ENCODE data around the gene CEP68.
A peak's percentile ranks its signal among the peaks of the same experiment; 100 is the strongest.

Gene CEP68

GRCh38 chr2:65059071-65059470, 2.9 kb downstream of the CEP68 start:
- DNase-seq = no peak

GRCh38 chr2:65061146-65061909, 5.1 kb downstream of the CEP68 start:
- no peak for DNase-seq

GRCh38 chr2:65061910-65062339, 5.7 kb downstream of the CEP68 start:
- DNase-seq = no peak

GRCh38 chr2:65062843-65063825, 6.9 kb downstream of the CEP68 start:
- DNase-seq = peak in 1 of 14 donors; percentile 21

- peak in 11 of 14 donors; percentile 35 to 73 (median 58) for DNase-seq
Measured at GRCh38 chr2:65064728-65065552, 8.7 kb downstream of the CEP68 start.

GRCh38 chr2:65067806-65068553, 11.8 kb downstream of the CEP68 start:
- peak in 1 of 14 donors; percentile 16 for DNase-seq

DNA sequence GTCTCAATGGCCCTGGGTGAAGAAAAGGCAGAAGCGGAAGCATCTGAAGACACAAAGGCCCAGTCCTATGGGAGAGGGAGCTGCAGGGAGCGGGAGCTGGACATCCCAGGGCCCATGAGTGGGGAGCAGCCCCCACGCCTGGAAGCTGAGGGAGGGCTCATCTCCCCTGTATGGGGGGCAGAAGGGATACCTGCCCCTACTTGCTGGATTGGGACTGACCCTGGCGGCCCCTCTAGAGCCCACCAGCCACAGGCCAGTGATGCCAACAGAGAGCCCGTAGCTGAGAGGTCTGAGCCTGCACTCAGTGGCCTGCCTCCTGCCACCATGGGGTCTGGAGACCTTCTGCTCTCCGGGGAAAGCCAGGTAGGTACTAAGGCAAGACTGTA, 13.2 kb downstream of the CEP68 start:
- no peak for DNase-seq

DNA sequence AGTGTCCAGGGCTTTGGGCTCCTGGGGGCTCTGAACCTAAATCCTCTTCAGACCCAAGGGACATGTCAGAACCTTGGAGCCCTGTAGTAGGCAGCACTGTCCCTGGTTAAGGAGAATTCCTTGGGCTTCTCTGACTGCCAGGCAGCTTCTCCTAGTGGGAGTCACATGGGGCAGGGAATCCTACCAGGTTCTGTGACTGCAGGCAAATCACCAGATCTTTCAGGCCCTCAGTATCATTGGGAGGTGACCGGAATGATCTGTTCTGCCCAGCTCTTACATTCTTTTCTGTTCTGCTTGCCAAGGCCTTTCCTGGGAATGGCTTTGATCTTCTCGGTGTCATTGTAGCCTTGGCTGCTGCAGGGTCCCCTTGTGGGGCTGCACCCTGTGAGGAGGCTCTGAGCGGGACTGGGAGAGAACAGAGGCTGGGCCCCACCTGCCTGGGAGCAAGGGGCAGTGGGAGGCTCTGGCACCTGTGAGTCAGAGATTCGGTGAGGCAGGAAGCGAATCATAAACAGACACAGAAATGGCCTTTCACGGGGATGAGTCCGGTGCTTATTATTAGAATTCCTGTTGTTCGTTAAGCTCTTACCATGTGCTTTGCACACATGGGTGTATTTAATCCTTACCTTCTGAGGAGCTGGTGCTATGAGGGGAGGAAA, 14.1 kb downstream of the CEP68 start:
- DNase-seq = peak in 1 of 14 donors; percentile 29

- DNase-seq = no peak
Measured at GRCh38 chr2:65070856-65071255, 14.6 kb downstream of the CEP68 start.

DNA sequence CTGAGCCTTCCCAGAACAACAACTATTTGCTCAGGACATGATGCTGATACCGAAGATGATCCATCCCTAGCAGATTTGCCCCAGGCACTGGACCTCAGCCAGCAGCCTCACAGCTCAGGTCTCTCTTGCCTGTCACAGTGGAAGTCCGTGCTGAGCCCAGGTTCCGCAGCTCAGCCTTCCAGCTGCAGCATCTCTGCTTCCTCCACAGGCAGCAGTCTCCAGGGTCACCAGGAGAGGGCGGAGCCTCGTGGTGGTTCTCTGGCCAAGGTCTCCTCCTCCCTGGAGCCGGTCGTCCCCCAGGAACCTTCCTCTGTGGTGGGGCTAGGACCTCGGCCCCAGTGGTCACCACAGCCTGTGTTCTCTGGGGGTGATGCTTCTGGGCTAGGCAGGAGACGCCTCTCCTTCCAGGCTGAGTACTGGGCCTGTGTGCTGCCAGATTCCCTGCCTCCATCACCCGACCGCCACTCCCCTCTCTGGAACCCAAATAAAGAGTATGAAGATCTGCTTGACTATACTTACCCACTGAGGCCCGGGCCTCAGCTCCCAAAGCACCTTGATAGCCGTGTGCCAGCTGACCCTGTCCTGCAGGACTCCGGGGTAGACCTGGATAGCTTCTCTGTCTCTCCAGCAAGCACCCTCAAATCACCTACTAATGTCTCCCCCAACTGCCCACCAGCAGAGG, 15.4 kb downstream of the CEP68 start:
- DNase-seq = no peak

DNA sequence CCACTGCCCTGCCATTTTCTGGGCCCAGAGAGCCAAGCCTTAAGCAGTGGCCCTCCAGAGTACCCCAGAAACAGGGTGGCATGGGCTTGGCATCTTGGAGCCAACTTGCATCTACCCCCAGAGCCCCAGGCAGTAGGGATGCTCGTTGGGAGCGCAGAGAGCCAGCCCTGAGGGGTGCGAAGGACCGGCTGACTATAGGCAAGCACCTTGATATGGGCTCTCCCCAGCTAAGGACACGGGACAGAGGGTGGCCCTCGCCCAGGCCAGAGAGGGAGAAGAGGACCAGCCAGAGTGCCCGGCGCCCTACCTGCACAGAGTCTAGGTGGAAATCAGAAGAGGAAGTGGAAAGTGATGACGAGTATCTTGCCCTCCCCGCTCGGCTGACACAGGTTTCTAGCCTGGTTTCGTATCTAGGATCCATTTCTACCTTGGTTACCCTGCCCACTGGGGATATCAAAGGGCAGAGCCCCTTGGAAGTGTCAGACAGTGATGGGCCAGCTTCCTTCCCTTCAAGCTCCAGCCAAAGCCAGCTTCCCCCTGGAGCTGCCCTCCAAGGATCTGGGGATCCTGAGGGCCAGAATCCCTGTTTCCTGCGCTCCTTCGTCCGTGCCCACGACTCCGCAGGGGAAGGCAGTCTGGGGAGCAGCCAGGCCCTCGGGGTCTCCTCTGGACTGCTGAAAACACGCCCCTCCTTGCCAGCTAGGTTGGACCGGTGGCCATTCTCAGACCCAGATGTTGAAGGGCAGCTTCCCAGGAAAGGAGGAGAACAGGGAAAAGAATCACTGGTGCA, 16.2 kb downstream of the CEP68 start:
- no peak for DNase-seq

DNA sequence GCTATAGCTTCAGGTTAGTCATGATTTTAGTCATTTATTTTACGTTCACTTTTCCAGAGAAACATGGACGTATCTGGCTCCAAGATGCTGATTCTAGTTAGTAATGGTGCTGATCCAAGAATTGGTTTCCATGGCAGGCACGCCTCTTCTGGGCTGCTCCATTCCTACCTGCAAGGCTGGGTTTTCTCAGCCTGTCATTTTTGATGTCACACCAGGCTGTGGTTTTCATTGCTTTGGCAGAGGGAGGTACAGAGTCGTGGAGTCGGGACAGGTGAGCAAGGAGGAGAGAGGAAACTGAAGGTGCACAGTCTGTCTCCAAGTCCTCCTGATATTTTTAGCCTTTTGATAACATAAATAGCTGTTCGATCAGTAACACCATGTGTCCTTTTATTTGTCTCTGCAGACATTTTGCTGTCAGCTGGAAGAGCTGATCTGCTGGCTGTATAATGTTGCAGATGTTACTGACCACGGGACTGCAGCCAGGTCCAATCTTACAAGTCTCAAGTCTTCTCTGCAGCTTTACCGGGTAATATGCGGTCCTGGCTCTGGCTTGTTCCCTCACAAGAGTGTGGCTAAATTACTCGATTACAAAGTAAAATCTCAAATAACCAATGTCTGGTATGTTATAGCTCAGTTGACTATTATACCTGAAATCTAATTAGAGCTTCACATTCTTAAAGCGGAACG, 17.8 kb downstream of the CEP68 start:
- DNase-seq = no peak

DNA sequence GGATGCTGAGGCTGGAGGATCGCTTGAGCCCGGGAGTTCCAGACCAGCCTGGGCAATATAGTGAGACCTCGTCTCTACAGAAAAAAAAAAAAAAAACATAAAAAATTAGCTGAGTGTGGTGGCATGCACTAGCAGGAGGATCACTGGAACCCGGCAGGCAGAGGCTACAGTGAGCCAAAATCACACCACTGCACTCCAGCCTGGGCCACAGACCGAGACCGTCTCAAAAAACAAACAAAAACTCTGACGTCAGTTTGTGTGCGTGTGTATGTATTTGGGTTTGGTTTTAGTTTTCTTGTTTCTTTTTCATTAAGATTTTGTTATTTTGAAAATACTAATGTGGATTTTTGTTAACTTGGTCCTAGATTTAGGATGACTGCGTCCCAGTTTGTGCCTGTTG, 19.0 kb downstream of the CEP68 start:
- DNase-seq = no peak

GRCh38 chr2:65075605-65076344, 19.6 kb downstream of the CEP68 start:
- no peak for DNase-seq

DNA sequence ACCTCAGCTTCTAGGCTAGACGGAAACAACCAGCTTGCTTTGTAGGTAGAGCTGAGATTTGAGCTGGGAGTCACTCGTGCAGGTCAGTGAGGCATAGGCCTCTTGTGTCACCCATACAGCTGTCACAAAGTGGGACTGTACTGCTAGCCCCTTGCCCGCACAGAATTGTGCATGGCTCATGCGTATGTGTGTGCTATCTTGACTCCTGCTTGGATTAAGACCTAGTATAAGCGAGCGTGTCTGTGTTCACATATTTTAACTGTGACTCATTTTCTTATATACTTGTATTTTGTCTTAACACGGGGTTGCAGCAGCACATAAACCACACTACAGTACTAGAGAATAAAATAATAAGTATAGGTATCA, 20.1 kb downstream of the CEP68 start:
- no peak for DNase-seq

DNA sequence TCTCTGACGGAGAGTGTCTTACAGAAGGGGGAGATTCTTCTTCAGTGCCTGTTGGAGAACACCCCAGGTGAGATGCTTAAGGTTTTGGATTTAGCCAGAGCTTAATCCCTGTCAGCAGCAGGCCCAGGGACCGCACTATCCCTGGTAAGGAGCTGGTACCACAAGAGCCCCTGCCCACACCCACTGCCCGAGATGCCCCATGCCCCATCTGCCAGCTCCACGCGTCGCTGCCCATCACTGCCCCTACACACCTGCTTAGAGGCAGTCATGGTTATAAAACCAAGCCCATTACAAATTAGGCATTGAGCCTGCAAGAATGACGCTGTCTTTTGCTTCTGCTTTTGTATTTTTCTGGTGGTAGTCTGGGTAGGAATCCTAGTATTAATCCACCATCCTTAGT, 21.7 kb downstream of the CEP68 start:
- no peak for DNase-seq

DNA sequence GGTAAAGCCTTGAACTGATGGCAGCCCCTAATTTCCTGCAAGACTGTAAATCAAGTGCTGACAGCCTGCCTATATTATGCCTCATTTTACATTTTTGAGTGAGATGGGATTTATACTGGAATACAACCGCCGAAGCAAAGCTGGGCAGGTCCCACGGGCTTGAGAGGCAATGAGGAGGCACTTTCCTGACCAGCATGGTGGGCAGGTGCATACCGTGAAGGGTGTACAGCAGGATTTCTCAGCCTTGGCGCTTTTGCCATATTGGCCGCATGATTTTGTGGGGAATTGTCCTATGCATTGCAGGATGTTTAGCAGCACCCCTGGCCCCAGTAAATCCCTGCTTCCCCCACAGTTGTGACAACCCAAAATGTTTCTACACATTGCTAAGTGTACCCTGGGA, 22.8 kb downstream of the CEP68 start:
- DNase-seq = no peak

DNA sequence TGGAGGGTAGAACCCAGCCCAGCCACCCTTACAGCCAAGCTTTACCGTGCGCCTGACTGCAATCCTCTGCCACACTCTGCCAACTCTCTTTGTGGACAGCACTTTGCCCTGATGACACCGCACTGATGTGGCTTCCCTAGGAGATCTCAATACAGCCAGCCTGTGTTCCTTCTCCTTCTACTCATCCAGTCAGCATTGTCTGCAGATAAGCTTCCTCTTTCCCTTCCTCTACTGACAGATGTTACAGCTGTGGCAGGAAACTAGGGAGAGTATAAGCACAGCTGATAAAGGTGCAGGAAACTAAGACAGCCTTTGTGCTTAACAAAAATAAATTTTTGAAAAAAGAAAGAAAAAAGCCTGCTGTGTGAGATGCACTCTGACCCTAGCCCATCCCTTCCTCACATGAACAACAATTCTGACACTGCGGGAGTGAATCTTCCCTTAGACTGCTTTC, 25.0 kb downstream of the CEP68 start:
- DNase-seq = peak in 3 of 14 donors; percentile 22 to 24 (median 23)
